Mucosa of descending colon (tissue), 3 donors: Measurements from ENCODE around the gene ETS2. TPM values are rescaled to one million over a fixed set of nuclear protein-coding genes. Genes with fewer than 3 reads are reported as not detected.

Experiments
- ATAC-seq: fragments of 200-7000 bp; cut with Tn5 transposase; one replicate; pipeline ENCODE4 v1.9.1; 2020; ENCODE audit warnings: mild to moderate bottlenecking, moderate library complexity
- DNase-seq, 3 donors: peaks; one replicate each; pipeline ENCODE4 v3.0.0-alpha.2; 2020
- H3K36me3 ChIP-seq: fragments of 200-600 bp; one replicate; pipeline ENCODE4 v1.8.0; 2021; ENCODE audit warnings: low read depth, mild to moderate bottlenecking
- H3K4me1 ChIP-seq: fragments of 200-600 bp; one replicate; pipeline ENCODE4 v1.8.0; 2021; ENCODE audit warnings: low read depth, mild to moderate bottlenecking
- H3K4me3 ChIP-seq: fragments of 200-600 bp; one replicate; pipeline ENCODE4 v1.8.0; 2021; ENCODE audit warnings: mild to moderate bottlenecking
- H3K9me3 ChIP-seq: fragments of 200-600 bp; one replicate; pipeline ENCODE4 v1.8.0; 2021; ENCODE audit warnings: mild to moderate bottlenecking
- intact Hi-C, 2 donors: fragments of 100-400 bp; cut with DNase I in 1 of 2; cut with micrococcal nuclease in 1 of 2; formaldehyde crosslinking; loops; one replicate each; pipeline versions ENCODE4 v1.11.0 to v1.11.1; 2022; cut with DNase I, micrococcal nuclease
- total RNA-seq, 3 donors: library from RNA; stranded (reverse); fragmentation: NEBNext Ultra II Directional in 2 of 3; extraction: Animal tissue kit (Norgen Biotek cat#: 25700) in 2 of 3; gene quantifications; one replicate each; pipeline versions ENCODE4 v1.2.1 to v1.2.4, GENCODE V29; 2021 to 2023
- TF ChIP-seq, protein P1 (sequence below): fragments of 200-600 bp; IDR thresholded peaks from one replicate; pipeline ENCODE4 v1.8.0; 2022; ENCODE audit warnings: antibody characterized with exemption, mild to moderate bottlenecking
- donor health status: DM: no; HTN: no; CAD: no; lungs with moderate emphysema.
- donor health status: DM: no; HTN: no; CAD: no.
- donor health status: DM: no; HTN: yes; CAD: no.

ETS2 gene
- total RNA-seq, 3 donors from 2014 or later, result 115 to 222 (median 171) TPM

DNA sequence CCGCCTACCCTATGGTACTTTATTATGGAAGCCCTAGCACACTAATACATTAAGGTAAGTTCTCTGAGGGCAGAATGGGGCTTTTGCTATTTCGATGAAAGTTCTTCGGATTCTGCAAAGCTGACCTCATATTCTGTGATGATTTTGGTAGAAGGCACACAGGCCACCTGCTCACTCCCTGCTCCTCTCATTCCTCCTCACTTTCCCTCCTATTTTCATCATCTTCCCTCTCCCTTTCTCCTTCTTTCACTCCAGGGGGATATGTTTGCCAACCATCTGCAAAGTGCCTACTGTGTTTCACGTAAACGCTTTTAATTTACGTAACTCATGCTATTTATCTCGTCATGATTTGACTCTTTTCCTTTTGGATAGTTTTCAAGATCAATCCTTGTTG lies 45.0 kb upstream of the ETS2 start:
- ATAC-seq (no peak), DNase-seq (no peak)
- intact Hi-C loops, result no loop called here
- no peak overlapping the region for H3K4me3 ChIP-seq
- H3K36me3 ChIP-seq, result no peaks in the 10 kb centered on the region
- TF ChIP-seq, protein P1, sequence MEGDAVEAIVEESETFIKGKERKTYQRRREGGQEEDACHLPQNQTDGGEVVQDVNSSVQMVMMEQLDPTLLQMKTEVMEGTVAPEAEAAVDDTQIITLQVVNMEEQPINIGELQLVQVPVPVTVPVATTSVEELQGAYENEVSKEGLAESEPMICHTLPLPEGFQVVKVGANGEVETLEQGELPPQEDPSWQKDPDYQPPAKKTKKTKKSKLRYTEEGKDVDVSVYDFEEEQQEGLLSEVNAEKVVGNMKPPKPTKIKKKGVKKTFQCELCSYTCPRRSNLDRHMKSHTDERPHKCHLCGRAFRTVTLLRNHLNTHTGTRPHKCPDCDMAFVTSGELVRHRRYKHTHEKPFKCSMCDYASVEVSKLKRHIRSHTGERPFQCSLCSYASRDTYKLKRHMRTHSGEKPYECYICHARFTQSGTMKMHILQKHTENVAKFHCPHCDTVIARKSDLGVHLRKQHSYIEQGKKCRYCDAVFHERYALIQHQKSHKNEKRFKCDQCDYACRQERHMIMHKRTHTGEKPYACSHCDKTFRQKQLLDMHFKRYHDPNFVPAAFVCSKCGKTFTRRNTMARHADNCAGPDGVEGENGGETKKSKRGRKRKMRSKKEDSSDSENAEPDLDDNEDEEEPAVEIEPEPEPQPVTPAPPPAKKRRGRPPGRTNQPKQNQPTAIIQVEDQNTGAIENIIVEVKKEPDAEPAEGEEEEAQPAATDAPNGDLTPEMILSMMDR, result no peak
- no peaks in the 10 kb centered on the region for H3K9me3 ChIP-seq
- H3K4me1 ChIP-seq, result no peaks in the 10 kb centered on the region

DNA sequence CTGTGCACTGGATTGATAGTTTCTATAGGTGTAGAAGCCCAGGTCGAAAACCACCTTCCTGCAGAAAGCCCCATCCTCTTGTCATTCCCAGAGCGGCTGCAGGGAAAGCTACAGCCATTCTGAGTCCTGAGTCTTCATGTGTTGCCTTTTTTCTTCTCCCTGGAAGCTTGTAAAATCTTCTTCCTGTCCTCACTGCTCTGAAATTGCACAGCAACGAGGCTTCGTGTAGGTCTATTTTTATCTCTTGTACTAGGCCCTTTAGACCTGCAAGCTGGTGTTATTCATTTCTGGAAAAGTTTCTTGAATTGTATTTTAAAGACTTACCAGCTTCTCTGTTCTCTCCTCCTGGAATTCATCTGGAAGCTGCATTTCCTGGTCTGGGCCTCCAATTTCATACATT lies 44.2 kb upstream of the ETS2 start:
- no peaks in the 10 kb centered on the region for H3K4me1 ChIP-seq
- TF ChIP-seq, protein P1, result no peak
- DNase-seq (no peak), ATAC-seq (no peak)
- H3K9me3 ChIP-seq, result no peaks in the 10 kb centered on the region
- H3K36me3 ChIP-seq, result no peaks in the 10 kb centered on the region
- no peak overlapping the region for H3K4me3 ChIP-seq
- intact Hi-C loops, result no loop called here

DNA sequence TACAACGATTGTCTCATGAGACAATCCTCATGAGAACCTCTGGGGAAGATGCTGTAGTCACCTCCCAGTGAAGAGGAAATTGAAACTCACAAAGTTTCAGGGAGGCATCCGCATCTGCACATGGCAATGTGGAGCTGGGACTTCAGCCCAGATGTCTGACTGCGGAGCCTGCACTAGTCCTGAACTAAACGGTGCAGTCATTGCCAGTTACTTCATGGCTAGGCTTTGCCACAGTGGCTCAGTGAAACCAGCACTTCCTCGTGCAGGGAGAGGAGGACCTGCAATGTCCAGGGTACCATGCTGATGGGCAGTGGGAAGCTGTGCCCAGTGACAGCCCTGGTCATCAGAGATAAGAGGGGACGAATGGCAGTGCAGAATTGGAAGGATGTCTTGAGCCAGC lies 40.7 kb upstream of the ETS2 start:
- Histone ChIP-seq H3K4me3 (no peak overlapping the region), H3K9me3 (no peaks in the 10 kb centered on the region), H3K36me3 (no peaks in the 10 kb centered on the region), H3K4me1 (no peaks in the 10 kb centered on the region)
- TF ChIP-seq, protein P1, result no peak
- intact Hi-C loops, result no loop called here
- ATAC-seq, result no peak
- DNase-seq, result no peak

DNA sequence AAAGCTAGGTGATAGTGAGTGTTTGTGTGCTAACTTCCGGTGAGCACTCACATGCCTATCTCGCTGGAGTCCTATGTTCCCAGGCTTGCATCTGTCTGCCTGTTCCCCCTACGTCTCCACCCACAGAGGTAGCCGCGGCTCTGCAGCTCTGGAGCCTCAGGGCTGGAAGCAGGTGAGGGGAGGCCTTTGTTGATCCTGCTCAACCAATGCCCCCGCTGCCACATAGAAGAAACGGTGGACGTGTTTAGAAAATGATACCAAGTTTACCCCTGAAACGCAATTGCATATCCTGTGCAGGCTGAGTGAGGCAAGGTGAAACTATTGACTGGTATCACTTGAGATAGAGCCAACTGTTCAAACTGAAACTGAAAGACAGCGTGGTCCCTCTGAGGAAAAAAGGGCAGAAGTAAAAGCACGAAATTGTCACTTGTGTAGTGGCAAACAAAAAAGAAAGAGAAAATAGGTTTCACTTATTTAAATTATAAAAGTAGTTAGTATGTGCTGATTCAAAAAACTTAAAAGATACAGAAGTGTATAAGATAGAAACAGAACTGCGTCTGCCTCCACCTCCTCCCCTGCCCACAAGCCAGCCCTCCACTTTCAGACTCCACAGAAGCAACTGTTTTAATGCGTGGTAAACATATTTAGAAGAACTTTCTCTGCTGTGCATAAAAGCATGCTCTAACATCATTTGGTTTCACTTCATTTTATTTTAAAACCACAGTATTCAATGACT lies 38.6 kb upstream of the ETS2 start:
- peak; percentile 84 for ATAC-seq
- intact Hi-C loops, result no loop called here
- DNase-seq, result peak; percentile 65 to 69 (median 66)

DNA sequence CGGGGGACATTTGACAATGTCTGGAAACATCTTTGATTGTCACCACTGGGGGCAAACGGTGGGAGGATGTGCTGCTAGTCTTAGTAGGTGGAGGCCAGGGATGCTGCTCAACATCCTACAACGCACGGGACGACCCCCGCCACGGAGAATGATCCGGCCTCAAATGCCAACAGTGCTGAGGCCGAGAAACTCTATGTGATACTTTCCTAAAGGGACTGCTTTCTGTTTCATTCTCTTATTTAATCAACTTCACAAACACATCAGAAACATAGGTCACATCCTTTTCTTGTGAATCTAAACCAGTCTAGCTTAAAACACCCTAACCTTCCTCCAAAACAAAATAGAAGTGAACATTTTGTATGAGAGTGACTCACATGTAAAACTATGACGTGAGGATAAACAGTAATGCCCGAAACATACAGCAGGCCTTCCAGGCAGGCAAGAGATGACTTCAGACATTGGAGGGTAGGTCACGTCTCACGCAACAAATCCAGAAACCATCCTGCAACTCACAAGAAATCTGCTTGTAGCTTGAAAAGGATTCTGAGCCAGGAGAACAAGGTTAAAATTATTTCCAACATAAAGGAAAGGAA lies 37.2 kb upstream of the ETS2 start:
- TF ChIP-seq, protein P1, result no peak
- no peak for ATAC-seq
- Histone ChIP-seq H3K4me3 (no peak overlapping the region), H3K9me3 (no peaks in the 10 kb centered on the region), H3K4me1 (no peaks in the 10 kb centered on the region), H3K36me3 (no peaks in the 10 kb centered on the region)
- no peak for DNase-seq
- intact Hi-C loops, result no loop called here

More for the DNA sequence above, 38.6 kb upstream of the ETS2 start:
- no peak overlapping the region for H3K4me3 ChIP-seq
- H3K4me1 ChIP-seq, result no peaks in the 10 kb centered on the region
- no peaks in the 10 kb centered on the region for H3K36me3 ChIP-seq
- TF ChIP-seq, protein P1, result no peak
- no peaks in the 10 kb centered on the region for H3K9me3 ChIP-seq
